IgD-negative memory B cell (primary cell): ENCODE measurements around the gene TSNAXIP1. TPM values are rescaled to one million over a fixed set of nuclear protein-coding genes. Genes with fewer than 3 reads are reported as not detected.
"Not testable (repeated sequence)": the region's sequence is repeated elsewhere in the genome, so short reads cannot be mapped to it uniquely, and the experiment has no call there.

ENCODE experiments used
- H3K27ac Mint-ChIP-seq, 3 donors: one replicate each; pipeline ENCODE4 v1.8.0; 2020 to 2022; ENCODE audit warnings: mild to moderate bottlenecking in 3 of 3, mixed read lengths in 3 of 3, moderate library complexity in 1 of 3
- H3K27me3 Mint-ChIP-seq: one replicate; pipeline ENCODE4 v1.8.0; 2021; ENCODE audit warnings: mixed read lengths
- H3K36me3 Mint-ChIP-seq: one replicate; pipeline ENCODE4 v1.8.0; 2020; ENCODE audit warnings: mild to moderate bottlenecking, mixed read lengths
- H3K4me1 Mint-ChIP-seq, 3 donors: one replicate each; pipeline ENCODE4 v1.8.0; 2020 to 2022; ENCODE audit warnings: mixed read lengths in 3 of 3, mild to moderate bottlenecking in 1 of 3
- H3K4me3 Mint-ChIP-seq, 4 donors: one replicate each; pipeline ENCODE4 v1.8.0; 2020 to 2022; ENCODE audit warnings: mild to moderate bottlenecking in 4 of 4, mixed read lengths in 4 of 4, moderate library complexity in 3 of 4
- H3K9me3 Mint-ChIP-seq, 3 donors: one replicate each; pipeline ENCODE4 v1.8.0; 2020 to 2021; ENCODE audit warnings: mixed read lengths in 3 of 3, mild to moderate bottlenecking in 1 of 3
- polyA plus RNA-seq: library from polyadenylated mRNA; unstranded; fragments of 300-500 nt; fragmentation: Illumina TruSeq; gene quantifications from one replicate; pipeline ENCODE4 v1.2.3, GENCODE V29; 2021

Gene TSNAXIP1
- polyA plus RNA-seq, 1 donor from 2014 or later: not detected

GRCh38 chr16:67834242-67834614 is 27.5 kb downstream of the TSNAXIP1 start:
- no peaks in the 10 kb centered on the region for H3K9me3 Mint-ChIP-seq
- no peaks in the 10 kb centered on the region for H3K36me3 Mint-ChIP-seq
- H3K4me1 Mint-ChIP-seq: peaks cover 5 to 11% (median 7%) of the 10 kb centered on the region in 3 donors
- peak overlapping the region in 2 of 3 donors; percentile 39 to 69 for H3K27ac Mint-ChIP-seq
- H3K27me3 Mint-ChIP-seq: no peaks in the 10 kb centered on the region
- H3K4me3 Mint-ChIP-seq: peak overlapping the region; percentile 90 to 93 (median 91)

GRCh38 chr16:67837190-67837589 is 30.5 kb downstream of the TSNAXIP1 start:
- not testable (repeated sequence) for H3K9me3 Mint-ChIP-seq, H3K36me3 Mint-ChIP-seq, H3K27me3 Mint-ChIP-seq, H3K4me3 Mint-ChIP-seq, H3K27ac Mint-ChIP-seq
- peaks cover 12 to 14% (median 13%) of the 10 kb centered on the region in 3 donors for H3K4me1 Mint-ChIP-seq

- H3K27ac Mint-ChIP-seq: no peak overlapping the region
- no peaks in the 10 kb centered on the region for H3K9me3 Mint-ChIP-seq
- H3K36me3 Mint-ChIP-seq: no peaks in the 10 kb centered on the region
- H3K27me3 Mint-ChIP-seq: no peaks in the 10 kb centered on the region
- peaks cover 10 to 15% (median 13%) of the 10 kb centered on the region in 3 donors for H3K4me1 Mint-ChIP-seq
- peak overlapping the region in 2 of 4 donors; percentile 5 to 60 for H3K4me3 Mint-ChIP-seq
Measured at GRCh38 chr16:67837811-67838210, 31.1 kb downstream of the TSNAXIP1 start.

- H3K27me3 Mint-ChIP-seq: no peaks in the 10 kb centered on the region
Measured at GRCh38 chr16:67841198-67841815, 34.6 kb downstream of the TSNAXIP1 start.

GRCh38 chr16:67841816-67842508 is 35.3 kb downstream of the TSNAXIP1 start, which contains the start of gene THAP11:
TSS of gene THAP11 (plus strand) at chr16:67842320. CDS start at chr16:67842555, 235 bp downstream.
- Mint-ChIP-seq H3K9me3 (no peaks in the 10 kb centered on the region), H3K27ac (peak within 1 kb of the TSS; percentile 92 to 98 (median 97)), H3K4me1 (peaks cover 20 to 32% (median 31%) of the 10 kb centered on the region in 3 donors), H3K4me3 (peak within 1 kb of the TSS; percentile 94 to 99 (median 98)), H3K36me3 (no peaks in the 10 kb centered on the region), H3K27me3 (no peaks in the 10 kb centered on the region)

More at GRCh38 chr16:67841198-67841815, 34.6 kb downstream of the TSNAXIP1 start:
- H3K4me3 Mint-ChIP-seq: peak overlapping the region in 2 of 4 donors; percentile 96 to 99
- H3K9me3 Mint-ChIP-seq: no peaks in the 10 kb centered on the region
- H3K27ac Mint-ChIP-seq: peak overlapping the region in 2 of 3 donors; percentile 92 to 98
- peaks cover 20 to 32% (median 31%) of the 10 kb centered on the region in 3 donors for H3K4me1 Mint-ChIP-seq
- H3K36me3 Mint-ChIP-seq: no peaks in the 10 kb centered on the region

- Mint-ChIP-seq H3K27ac (peak overlapping the region; percentile 92 to 97 (median 95)), H3K36me3 (no peaks in the 10 kb centered on the region), H3K9me3 (no peaks in the 10 kb centered on the region), H3K4me3 (peak overlapping the region; percentile 92 to 96 (median 96)), H3K4me1 (peaks cover 23 to 34% (median 32%) of the 10 kb centered on the region in 3 donors), H3K27me3 (no peaks in the 10 kb centered on the region)
Measured at GRCh38 chr16:67842509-67843342, 36.0 kb downstream of the TSNAXIP1 start.

- H3K9me3 Mint-ChIP-seq: no peaks in the 10 kb centered on the region
- no peaks in the 10 kb centered on the region for H3K36me3 Mint-ChIP-seq
- H3K27ac Mint-ChIP-seq: peak overlapping the region; percentile 92 to 97 (median 95)
- H3K27me3 Mint-ChIP-seq: no peaks in the 10 kb centered on the region
- H3K4me3 Mint-ChIP-seq: peak overlapping the region; percentile 92 to 96 (median 96)
- H3K4me1 Mint-ChIP-seq: peaks cover 23 to 37% (median 32%) of the 10 kb centered on the region in 3 donors
Measured at GRCh38 chr16:67843343-67843765, 36.7 kb downstream of the TSNAXIP1 start.

- Mint-ChIP-seq H3K27me3 (no peaks in the 10 kb centered on the region), H3K9me3 (no peaks in the 10 kb centered on the region), H3K36me3 (no peaks in the 10 kb centered on the region), H3K4me1 (peaks cover 27 to 41% (median 32%) of the 10 kb centered on the region in 3 donors), H3K4me3 (peak overlapping the region in 3 of 4 donors; percentile 34 to 96 (median 51)), H3K27ac (peak overlapping the region in 2 of 3 donors; percentile 50 to 54)
Measured at GRCh38 chr16:67844497-67844896, 37.8 kb downstream of the TSNAXIP1 start.

GRCh38 chr16:67845291-67846062 is 38.8 kb downstream of the TSNAXIP1 start:
- H3K4me1 Mint-ChIP-seq: peaks cover 30 to 40% (median 32%) of the 10 kb centered on the region in 3 donors
- no peaks in the 10 kb centered on the region for H3K27me3 Mint-ChIP-seq

GRCh38 chr16:67846063-67846319 is 39.3 kb downstream of the TSNAXIP1 start:
- Mint-ChIP-seq H3K4me1 (peaks cover 30 to 40% (median 32%) of the 10 kb centered on the region in 3 donors), H3K9me3 (no peaks in the 10 kb centered on the region), H3K27ac (peak overlapping the region; percentile 83 to 90 (median 89))

More at GRCh38 chr16:67845291-67846062, 38.8 kb downstream of the TSNAXIP1 start:
- Mint-ChIP-seq H3K27ac (peak overlapping the region; percentile 83 to 90 (median 89)), H3K4me3 (peak overlapping the region; percentile 84 to 96 (median 91)), H3K36me3 (no peaks in the 10 kb centered on the region), H3K9me3 (no peaks in the 10 kb centered on the region)

GRCh38 chr16:67846320-67847063 is 39.8 kb downstream of the TSNAXIP1 start, which contains the start of gene NUTF2:
TSS of gene NUTF2 (plus strand) at chr16:67846933. CDS start at chr16:67865131, 18,198 bp downstream.
- Mint-ChIP-seq H3K27ac (peak within 1 kb of the TSS; percentile 83 to 90 (median 89)), H3K36me3 (no peaks in the 10 kb centered on the region), H3K9me3 (no peaks in the 10 kb centered on the region), H3K27me3 (no peaks in the 10 kb centered on the region), H3K4me3 (peak within 1 kb of the TSS; percentile 84 to 96 (median 94)), H3K4me1 (peaks cover 28 to 38% (median 30%) of the 10 kb centered on the region in 3 donors)

More at GRCh38 chr16:67846063-67846319, 39.3 kb downstream of the TSNAXIP1 start:
- Mint-ChIP-seq H3K27me3 (no peaks in the 10 kb centered on the region), H3K4me3 (peak overlapping the region; percentile 84 to 96 (median 91)), H3K36me3 (no peaks in the 10 kb centered on the region)

- H3K9me3 Mint-ChIP-seq: no peaks in the 10 kb centered on the region
- H3K27ac Mint-ChIP-seq: peak within 1 kb of the TSS in 2 of 3 donors; percentile 78 to 89
- H3K4me3 Mint-ChIP-seq: peak within 1 kb of the TSS; percentile 84 to 96 (median 94)
- H3K36me3 Mint-ChIP-seq: no peaks in the 10 kb centered on the region
- peaks cover 25 to 35% (median 25%) of the 10 kb centered on the region in 3 donors for H3K4me1 Mint-ChIP-seq
- no peaks in the 10 kb centered on the region for H3K27me3 Mint-ChIP-seq
Measured at GRCh38 chr16:67847064-67847861, 40.6 kb downstream of the TSNAXIP1 start, which contains the start of gene CENPT. TSS of gene CENPT (minus strand) at chr16:67847693. CDS start at chr16:67833859, 13,834 bp downstream.

- Mint-ChIP-seq H3K9me3 (no peaks in the 10 kb centered on the region), H3K4me1 (peaks cover 19 to 34% (median 24%) of the 10 kb centered on the region in 3 donors), H3K27ac (peak overlapping the region in 2 of 3 donors; percentile 39 to 89), H3K4me3 (peak overlapping the region; percentile 80 to 96 (median 94)), H3K27me3 (no peaks in the 10 kb centered on the region), H3K36me3 (no peaks in the 10 kb centered on the region)
Measured at GRCh38 chr16:67848118-67848517, 41.4 kb downstream of the TSNAXIP1 start.
